Peyer's patch (tissue), 4 donors: ENCODE data around the gene HOMER1. TPM values are rescaled to one million over a fixed set of nuclear protein-coding genes. Genes with fewer than 3 reads are reported as not detected.

Experiments used
- DNase-seq, 3 donors: peaks; one replicate each; pipeline ENCODE4 v3.0.0-alpha.2; 2017 to 2019
- H3K27ac ChIP-seq, 4 donors: fragments of 200-600 bp; sonication (generic); one replicate each; pipeline ENCODE4 v1.5.1; 2016 to 2019
- H3K27me3 ChIP-seq, 2 donors: fragments of 200-600 bp; sonication (generic); one replicate each; pipeline ENCODE4 v1.5.1; 2019
- H3K36me3 ChIP-seq, 3 donors: fragments of 200-600 bp; sonication (generic); one replicate each; pipeline ENCODE4 v1.5.1; 2016 to 2019
- H3K4me1 ChIP-seq, 4 donors: fragments of 200-600 bp; sonication (generic); one replicate each; pipeline ENCODE4 v1.5.1; 2016 to 2019
- H3K4me3 ChIP-seq, 4 donors: fragments of 200-600 bp; sonication (generic); 1 replicate in 3 of 4; 2 replicates in 1 of 4; pipeline ENCODE4 v1.5.1; 2016 to 2019; ENCODE audit warnings: mild to moderate bottlenecking in 1 of 4
- H3K9me3 ChIP-seq, 4 donors: fragments of 200-600 bp; sonication (generic); one replicate each; pipeline ENCODE4 v1.5.1; 2016 to 2019; ENCODE audit warnings: mild to moderate bottlenecking in 1 of 4
- CTCF ChIP-seq, 6 experiments: fragments of 450-650 bp in 4 of 6; fragments of 200-600 bp in 2 of 6; sonication (generic) in 1 of 6; IDR thresholded peaks; one replicate each; pipeline ENCODE4 v1.5.1; 2017 to 2019; ENCODE audit warnings: antibody characterized with exemption in 6 of 6, mild to moderate bottlenecking in 3 of 6, moderate library complexity in 1 of 6
- POLR2A ChIP-seq, 2 donors: fragments of 450-650 bp; IDR thresholded peaks; one replicate each; pipeline ENCODE4 v1.5.1; 2017; ENCODE audit warnings: antibody characterized with exemption in 2 of 2, mild to moderate bottlenecking in 2 of 2, moderate library complexity in 2 of 2
- total RNA-seq, 4 donors: library from RNA; depleted of rRNA; stranded (reverse); fragments of >200 nt; gene quantifications; one replicate each; pipeline ENCODE4 v1.1.0, GENCODE V29; 2016

The HOMER1 gene
- total RNA-seq, 4 donors from 2014 or later, result 1.0 to 23.1 (median 1.6) TPM

DNA sequence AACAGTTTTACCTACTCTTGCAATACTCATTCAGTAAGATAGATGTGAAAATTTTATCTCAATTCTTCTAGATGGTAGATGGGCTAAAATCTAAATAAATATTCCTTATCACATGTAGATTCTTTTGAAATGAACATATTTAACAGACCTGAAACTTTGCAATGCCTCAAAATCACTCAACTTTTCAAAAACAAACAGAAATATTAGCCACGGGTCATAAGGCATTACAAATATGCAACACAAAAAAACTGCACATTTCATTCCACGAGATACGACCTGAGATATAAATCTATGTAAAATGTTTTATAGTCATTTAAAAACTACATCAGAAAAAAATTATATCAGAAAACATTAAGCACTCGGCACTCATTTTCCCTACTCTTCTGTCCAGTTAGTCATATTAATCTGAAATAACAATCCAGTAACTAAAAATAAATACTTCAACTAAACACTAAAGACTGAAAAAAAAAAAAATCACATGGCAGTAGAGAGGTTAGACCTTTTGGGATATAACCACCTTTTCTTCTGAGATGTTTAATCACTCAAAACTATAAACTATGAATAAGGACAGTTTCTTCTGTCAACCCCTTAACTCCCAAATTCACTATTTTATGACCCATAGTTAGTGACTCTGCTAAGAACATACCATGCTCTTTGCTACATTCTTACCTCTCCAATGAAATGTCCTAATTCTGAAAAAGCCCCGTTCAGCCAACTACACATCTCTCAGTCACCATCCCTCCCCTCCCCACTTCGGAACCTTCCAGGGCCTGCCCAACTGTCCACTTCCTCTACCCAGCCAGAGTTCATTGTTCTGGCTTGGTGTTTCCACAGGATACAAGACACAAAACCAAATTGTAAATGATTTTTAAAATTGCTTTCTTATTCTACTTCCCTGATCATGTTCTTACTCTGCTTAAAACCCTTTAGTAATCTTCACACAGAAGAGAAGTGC, 6.4 kb downstream of the HOMER1 start:
- peaks cover 0 to under 1% of the 10 kb centered on the region in 2 donors for H3K27me3 ChIP-seq
- no peak overlapping the region for H3K4me3 ChIP-seq
- peaks cover 0 to under 1% (median 0%) of the 10 kb centered on the region in 4 donors for H3K4me1 ChIP-seq
- no peaks in the 10 kb centered on the region for H3K36me3 ChIP-seq
- H3K27ac ChIP-seq, result no peak overlapping the region
- TF ChIP-seq POLR2A (IDR thresholded peaks at IDR 0.05), result no peak
- no peak for TF ChIP-seq CTCF (IDR thresholded peaks at IDR 0.05)
- H3K9me3 ChIP-seq, result no peaks in the 10 kb centered on the region
- DNase-seq, result no peak

- Histone ChIP-seq H3K36me3 (no peaks in the 10 kb centered on the region), H3K4me3 (no peak overlapping the region), H3K4me1 (no peaks in the 10 kb centered on the region), H3K9me3 (no peaks in the 10 kb centered on the region), H3K27me3 (no peaks in the 10 kb centered on the region), H3K27ac (no peak overlapping the region)
- no peak for TF ChIP-seq CTCF (IDR thresholded peaks at IDR 0.05)
- TF ChIP-seq POLR2A (IDR thresholded peaks at IDR 0.05), result no peak
- no peak for DNase-seq
Observed at GRCh38 chr5:79505138-79505537, 8.8 kb downstream of the HOMER1 start.

DNA sequence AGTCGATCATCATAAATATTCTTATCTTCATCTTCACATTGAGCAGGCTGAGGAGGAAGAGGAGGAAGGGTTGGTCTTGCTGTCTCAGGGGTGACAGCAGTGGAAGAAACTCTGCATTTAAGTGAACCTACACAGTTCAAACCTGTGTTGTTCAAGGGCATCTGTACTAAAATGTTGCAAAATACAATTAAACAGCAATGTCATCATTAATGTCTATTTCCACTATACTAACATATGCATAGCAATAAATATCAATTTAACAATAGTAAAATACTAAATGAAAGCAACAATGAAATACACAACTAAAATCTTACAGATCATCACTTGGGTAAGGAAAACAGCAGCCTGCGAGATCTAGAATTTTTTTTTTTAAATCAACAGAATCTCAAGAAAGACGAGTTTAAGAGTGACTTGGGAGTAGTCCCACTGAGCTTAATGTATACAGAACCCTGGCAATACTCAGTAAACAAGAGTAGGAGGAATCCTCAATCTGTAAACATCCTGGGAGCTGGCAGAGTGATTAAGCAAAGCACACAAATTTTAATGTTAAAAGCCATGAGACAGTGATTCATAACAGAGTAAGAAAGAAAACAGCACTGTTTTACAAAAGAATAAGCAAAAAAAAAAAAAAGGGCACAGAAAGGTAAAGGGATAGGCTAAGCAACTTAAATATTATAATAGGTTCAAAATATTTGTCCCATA, 10.0 kb downstream of the HOMER1 start:
- Histone ChIP-seq H3K9me3 (no peaks in the 10 kb centered on the region), H3K36me3 (no peaks in the 10 kb centered on the region), H3K27ac (no peak overlapping the region), H3K27me3 (no peaks in the 10 kb centered on the region), H3K4me3 (no peak overlapping the region), H3K4me1 (no peaks in the 10 kb centered on the region)
- no peak for DNase-seq
- no peak for TF ChIP-seq CTCF (IDR thresholded peaks at IDR 0.05)
- TF ChIP-seq POLR2A (IDR thresholded peaks at IDR 0.05), result no peak

GRCh38 chr5:79499640-79500273, 14.2 kb downstream of the HOMER1 start:
- no peaks in the 10 kb centered on the region for H3K27me3 ChIP-seq
- no peaks in the 10 kb centered on the region for H3K36me3 ChIP-seq
- no peak overlapping the region for H3K4me3 ChIP-seq
- DNase-seq, result no peak
- H3K4me1 ChIP-seq, result no peaks in the 10 kb centered on the region
- TF ChIP-seq CTCF (IDR thresholded peaks at IDR 0.05), result no peak
- no peak for TF ChIP-seq POLR2A (IDR thresholded peaks at IDR 0.05)
- no peaks in the 10 kb centered on the region for H3K9me3 ChIP-seq
- H3K27ac ChIP-seq, result no peak overlapping the region

GRCh38 chr5:79495311-79495710, 18.6 kb downstream of the HOMER1 start:
- H3K27ac ChIP-seq, result no peak overlapping the region

More at GRCh38 chr5:79495311-79495710, 18.6 kb downstream of the HOMER1 start:
- Histone ChIP-seq H3K9me3 (no peaks in the 10 kb centered on the region), H3K4me1 (no peaks in the 10 kb centered on the region), H3K36me3 (no peaks in the 10 kb centered on the region), H3K27me3 (no peaks in the 10 kb centered on the region), H3K4me3 (no peak overlapping the region)
- TF ChIP-seq CTCF (IDR thresholded peaks at IDR 0.05) (no peak), POLR2A (IDR thresholded peaks at IDR 0.05) (no peak)
- DNase-seq, result no peak
